Activated CD4-positive, alpha-beta T cell treated with anti-CD3 and anti-CD28 coated beads, Interleukin-10, Interleukin-2, amounts not matched to agents 100 ng/mL and 50 ng/mL, durations not matched to agents 16 hours and 8 hours (primary cell): ENCODE data around the gene PHGDH.
A peak's percentile ranks its signal among the peaks of the same experiment; 100 is the strongest.
"Not testable (repeated sequence)": the region's sequence is repeated elsewhere in the genome, so short reads cannot be mapped to it uniquely, and the experiment has no call there.

Source experiments
- DNase-seq: peaks from one replicate; pipeline ENCODE4 v3.0.0-alpha.2; 2020

Gene PHGDH

GRCh38 chr1:119711804-119712341 lies at the start of gene PHGDH:
Gene PHGDH (plus strand): TSS chr1:119711934. CDS start chr1:119712023, 89 bp downstream.
- DNase-seq: peak; percentile 80

DNA sequence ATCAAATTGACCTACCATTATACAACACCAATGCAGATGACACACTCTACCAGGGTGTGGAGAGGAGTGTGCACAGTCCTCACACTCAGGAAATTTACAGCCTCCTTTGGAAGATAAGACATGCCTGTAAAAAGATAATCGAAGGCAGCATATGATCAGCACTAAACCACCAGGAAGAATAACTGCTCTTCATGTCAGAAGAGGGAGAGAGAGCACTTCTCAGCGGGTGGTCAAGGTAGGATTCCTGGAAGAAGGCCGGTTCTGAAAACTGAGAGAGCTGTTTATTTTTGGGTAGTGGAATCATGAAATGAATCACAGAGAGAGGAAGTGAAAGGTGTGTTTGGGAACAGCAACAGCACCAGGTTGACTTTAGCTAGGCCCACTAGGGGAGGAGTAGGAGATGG lies 49.7 kb upstream of the PHGDH start:
- DNase-seq: peak; percentile 2

DNA sequence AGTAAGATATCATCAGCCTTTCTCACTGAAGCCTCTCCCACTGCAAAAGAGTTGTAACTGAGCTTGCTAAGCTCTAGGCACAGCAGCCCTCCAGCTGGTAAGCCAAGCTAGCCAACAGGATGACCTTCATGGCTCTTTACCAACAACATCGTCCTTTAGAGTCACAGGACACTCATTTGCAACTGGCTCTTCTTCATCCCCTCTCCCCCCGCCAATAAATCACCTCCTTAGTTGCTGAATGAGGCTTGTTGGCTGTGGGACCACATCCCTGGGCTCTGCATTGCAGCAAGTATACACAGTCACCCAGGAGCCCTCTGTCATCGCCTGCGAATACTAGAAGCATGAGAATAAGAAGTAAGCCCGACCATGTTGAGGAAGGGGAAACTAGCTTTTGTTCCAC lies 47.7 kb upstream of the PHGDH start:
- no peak for DNase-seq

- no peak for DNase-seq
Measured at GRCh38 chr1:119667173-119667572, 44.6 kb upstream of the PHGDH start.

GRCh38 chr1:119670898-119671297 lies 40.8 kb upstream of the PHGDH start:
- no peak for DNase-seq

DNA sequence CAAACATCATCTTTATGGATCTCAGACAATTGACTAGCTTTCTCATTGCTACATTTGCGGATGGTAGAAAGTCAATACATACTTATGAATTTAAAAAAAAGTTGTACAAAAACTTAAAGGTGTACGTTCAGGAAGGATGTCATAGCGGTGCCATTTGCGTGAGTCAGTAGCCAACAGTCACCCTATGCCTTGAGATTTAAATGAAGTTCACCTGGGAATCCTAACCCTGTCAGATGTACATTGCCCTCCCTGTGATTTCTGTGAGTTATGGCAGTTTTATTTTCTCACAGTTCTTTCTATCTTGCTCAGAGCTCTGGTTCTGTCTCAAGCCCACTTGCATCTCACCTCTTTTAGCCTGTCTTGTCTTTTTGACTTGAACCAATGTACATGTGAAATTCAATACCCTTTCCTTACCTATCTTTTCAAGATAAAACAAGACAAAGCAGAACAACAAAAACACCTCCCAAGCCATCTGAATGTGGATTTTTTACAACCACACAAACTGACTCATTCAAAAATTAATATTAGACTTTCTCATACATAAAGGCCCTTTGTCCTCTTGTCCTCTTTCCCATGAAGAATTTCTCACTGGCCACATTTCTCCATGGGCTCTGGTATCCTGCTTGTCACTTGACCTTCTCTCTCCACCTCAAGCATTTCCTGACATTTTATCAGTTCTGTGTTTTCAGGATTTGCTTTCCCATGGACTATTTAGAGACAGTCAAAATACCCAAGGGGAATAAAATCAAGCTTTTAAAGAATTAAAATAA lies 38.4 kb upstream of the PHGDH start:
- no peak for DNase-seq

DNA sequence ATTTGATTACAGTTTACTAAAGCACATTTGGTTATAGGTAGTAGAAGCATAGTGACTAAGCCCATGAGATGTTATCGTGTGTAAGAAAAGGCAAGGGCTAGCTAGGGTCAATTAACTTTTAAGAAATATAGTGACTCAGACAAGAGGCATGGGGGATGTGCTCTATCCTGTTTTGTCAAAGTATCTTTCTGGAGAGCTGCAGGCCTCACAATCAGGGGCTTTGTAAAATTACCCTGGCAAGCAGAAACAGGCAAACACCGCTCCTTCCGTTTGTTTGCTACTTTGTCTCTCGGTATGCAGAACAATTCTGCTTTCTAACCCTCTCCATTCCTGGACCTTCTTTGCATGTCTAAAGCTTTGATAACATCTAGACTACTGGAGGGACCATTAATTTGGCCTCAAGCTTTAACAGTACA lies 37.6 kb upstream of the PHGDH start:
- no peak for DNase-seq

DNA sequence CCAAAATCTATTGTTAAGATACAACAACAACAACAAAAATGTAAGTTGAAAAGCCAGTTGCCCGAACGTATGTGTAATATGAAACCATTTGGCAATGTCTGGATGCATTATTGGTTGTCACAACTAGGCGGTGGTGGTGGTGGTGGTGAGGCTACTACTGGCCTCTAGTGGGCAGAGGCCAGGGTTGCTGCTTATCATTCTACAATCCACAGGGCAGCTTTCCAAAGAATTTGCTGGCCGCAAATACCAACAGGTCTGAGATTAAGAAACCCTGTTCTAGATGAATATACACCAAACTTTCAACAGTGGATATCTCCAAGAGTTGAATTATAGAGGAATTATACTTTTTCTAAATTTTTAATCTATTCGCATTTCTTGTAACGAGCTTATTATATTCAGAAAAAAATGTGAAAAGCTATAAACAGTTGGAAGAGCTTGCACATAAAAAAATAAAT lies 36.9 kb upstream of the PHGDH start:
- peak; percentile 56 for DNase-seq

DNA sequence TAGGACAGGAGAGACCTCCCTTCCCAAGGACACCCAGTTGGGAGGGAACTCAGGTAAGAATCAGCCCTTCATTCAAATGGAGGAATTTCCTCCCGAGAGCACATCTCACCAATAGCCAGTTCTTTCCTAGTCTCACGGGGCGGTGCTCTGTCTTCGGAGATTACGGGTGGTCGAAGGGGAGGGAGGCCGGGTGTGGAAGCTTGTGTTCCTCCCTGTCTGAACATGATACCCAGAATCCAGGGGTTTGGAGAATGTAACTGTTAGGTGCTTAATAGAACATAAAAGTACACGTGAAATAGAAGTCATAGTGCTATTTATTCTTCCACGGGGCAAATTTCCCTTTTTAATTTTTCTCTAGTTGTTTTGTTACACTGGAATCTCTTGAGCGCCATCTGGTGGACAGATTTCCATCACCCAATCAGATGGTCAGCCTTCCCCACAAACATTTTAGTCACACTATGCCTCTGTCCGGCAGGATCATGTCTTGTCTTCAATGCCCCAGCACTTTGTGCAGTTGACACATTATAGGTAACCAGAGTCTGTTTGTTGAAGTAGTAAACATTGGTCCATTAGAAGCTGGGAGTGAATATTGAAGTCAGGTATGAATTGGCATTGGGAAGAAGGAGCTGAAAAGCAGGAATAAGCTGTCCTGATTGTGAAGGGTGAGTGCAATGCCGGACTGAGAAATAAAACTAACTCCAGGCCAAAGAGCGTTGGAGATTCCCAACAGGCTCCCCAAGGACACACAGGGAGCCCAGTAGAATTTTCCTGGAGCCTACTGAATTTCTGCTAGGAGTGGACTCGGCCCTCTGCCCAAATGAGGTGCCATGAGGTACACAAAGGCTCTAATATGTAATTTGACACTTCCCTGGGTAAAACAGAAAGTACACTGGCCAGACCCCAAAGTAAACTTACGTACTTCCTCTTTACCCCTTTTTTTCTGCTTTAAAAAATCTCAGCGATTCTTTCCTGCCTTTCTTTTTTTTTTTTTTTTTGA lies 36.1 kb upstream of the PHGDH start:
- DNase-seq: peak; percentile 74

GRCh38 chr1:119676571-119677206 lies 35.0 kb upstream of the PHGDH start:
- no peak for DNase-seq

DNA sequence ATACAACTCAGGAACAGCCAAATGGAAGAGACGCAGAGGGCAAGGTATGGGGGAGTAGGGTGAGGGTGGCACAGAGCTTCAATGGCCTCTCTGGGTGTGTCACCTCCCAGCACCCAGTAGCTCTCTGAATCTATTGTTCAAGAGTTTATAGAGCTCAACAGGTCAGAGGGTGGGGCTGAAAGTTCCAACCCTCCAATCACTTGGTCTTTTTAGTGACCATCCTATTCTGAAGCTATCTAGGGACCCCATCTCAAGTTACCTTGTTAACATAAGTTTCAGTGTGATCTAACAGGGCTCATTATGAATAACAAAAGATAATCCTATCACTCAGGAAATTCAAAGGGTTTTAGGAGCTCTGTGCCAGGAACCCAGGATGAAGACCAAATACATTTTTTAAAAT lies 32.5 kb upstream of the PHGDH start:
- no peak for DNase-seq

GRCh38 chr1:119680193-119680592 lies 31.5 kb upstream of the PHGDH start:
- DNase-seq: no peak

- DNase-seq: no peak
Measured at GRCh38 chr1:119680723-119681122, 31.0 kb upstream of the PHGDH start.

DNA sequence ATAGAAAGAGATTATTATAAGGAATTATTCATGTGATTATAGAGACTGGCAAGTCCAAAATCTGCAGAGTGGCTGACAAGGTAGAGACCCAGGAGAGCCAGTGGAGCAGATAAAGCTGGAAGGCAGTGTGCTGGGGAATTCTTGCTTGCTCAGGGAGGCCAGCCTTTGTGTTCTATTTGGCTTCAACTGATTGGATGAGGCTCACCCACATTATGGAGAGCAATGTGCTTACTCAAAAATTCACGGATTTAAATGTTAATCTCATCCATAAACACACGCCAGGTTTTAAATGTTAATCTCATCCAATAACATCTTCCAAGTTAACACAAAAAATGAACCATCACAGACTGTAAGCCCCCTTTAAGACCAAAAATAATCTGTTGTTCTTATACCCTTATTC lies 30.2 kb upstream of the PHGDH start:
- DNase-seq: no peak

DNA sequence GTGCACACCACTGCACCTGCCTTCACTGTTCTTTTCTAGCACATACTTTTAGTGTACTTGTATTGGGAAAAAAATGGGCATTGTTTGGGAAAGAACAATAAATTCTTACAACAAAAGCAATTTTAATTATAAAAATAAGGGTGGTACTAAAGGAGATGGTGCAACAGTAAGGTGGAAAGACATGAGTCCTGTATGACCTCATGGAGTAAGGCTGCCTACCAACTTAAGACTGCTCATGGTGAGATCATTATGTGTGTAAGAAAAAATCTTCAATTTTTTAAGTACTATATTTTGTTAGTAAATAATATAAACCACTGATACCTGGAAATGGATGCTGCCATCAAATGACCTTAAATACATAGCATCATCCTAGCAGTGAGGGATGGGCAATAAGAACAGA lies 29.6 kb upstream of the PHGDH start:
- no peak for DNase-seq

DNA sequence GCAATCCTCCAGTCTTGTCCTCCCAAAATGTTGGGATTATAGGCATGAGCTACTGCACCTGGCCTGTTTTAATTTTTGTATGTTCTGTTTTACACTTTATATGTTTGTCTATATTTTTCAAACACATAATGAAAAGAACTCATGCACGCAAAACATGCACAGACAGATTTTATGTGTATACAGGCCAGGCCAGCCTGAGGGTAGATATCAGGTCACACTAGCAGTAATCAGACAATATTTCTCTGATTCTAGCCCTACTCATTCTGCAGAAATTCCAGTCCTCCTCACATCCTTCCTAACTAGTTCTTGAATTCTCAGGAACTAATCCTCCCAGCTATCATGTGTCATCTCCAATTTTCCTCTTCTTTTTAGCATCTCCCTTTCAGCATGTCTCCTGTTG lies 27.8 kb upstream of the PHGDH start:
- no peak for DNase-seq

- DNase-seq: no peak
Measured at GRCh38 chr1:119686661-119687060, 25.1 kb upstream of the PHGDH start.

DNA sequence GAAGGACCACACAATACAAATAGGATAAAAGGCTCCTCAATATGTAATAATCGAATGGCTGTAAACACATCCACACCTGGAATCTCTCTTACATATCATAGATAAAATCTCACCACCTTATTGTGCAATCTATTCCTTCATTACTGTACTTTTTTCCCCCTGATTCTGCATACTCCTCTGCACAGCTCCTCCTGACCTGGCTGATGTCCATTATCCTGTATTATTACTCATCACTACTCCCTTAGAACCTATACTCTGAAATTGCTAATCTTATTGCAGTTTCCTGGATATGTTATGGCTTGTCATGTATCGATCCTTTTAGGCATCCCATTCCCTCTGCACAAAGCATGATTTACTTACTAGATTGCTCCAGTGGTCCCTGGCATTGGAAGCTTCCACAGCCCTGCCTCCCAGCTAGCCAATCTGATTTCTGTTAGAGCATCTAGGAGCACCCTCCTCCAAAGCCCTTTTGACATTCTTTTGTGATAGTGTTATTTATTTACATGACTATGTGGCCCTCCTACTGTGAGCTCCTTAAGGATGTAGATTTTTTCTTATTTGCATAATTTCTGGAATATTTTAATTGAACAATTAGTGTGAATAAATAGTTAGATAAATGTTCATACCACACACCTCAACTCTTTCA lies 24.2 kb upstream of the PHGDH start:
- DNase-seq: no peak

DNA sequence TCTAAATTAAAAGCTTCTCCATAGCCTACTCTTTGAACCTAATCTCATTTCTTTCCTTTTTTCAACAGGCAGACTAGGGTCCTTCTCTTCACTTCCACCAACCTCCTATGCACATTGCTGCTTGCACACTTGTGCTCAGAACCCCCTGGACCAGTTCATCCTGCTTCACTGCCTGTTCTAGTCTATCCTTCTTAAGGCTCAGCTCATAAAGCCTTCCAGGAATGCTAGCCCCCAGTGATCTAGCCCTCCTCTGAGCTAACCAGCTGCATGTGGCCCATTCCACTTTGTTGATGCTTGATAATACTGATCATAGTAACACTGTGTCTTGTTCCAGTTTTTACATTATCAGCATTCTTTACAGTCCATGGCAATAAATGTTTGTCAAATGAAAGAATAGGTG lies 22.9 kb upstream of the PHGDH start:
- DNase-seq: no peak

GRCh38 chr1:119689511-119689910 lies 22.2 kb upstream of the PHGDH start:
- DNase-seq: no peak

DNA sequence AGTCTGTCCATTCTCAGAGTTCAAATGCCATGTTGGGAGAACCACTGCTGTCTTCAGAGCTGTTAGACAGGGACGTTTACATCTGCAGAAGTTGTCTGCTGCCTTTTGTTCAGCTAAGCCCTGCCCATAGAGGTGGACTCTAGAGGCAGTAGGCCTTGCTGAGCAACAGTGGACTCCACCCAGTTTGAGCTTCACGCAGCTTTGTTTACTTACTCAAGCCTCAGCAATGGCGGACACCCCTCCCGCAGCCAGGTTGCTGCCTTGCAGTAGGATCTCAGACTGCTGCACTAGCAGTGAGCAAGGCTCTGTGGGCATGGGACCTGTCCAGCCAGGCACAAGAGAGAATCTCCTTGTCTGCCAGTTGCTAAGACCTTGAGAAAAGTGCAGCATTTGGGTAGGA lies 14.9 kb upstream of the PHGDH start:
- not testable (repeated sequence) for DNase-seq

DNA sequence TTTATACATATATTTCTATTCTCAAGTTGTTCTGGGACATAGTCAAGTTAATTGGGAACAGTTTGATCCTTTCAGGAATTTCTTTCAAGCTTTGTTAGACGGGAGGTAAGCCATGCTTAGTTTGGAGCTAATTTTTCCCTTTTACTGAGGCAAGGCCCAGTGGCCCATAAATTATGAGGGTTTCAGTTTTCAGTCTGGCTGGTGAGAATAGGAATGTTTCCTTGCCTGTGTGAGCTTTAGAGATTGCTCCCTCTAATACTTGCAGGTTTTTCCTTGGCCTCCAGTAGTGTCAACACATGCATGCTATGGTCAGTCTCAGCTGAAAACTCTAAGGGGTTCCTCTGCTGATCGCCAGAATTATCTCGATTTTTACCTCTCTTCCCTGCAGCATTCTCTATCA lies 14.1 kb upstream of the PHGDH start:
- no peak for DNase-seq

- DNase-seq: no peak
Measured at GRCh38 chr1:119700326-119700725, 11.4 kb upstream of the PHGDH start.
